ENCODE results near the gene BPIFB3.

BPIFB3 gene

GRCh38 chr20:33026779-33027759, 26.6 kb upstream of the BPIFB3 start:
- no peak for TF ChIP-seq ZNF274 (IDR thresholded peaks at IDR 0.05; ENCODE audit: low read depth, low read length)
- TF ChIP-seq SUZ12 (IDR thresholded peaks at IDR 0.05; ENCODE audit: extremely low read depth, insufficient read depth, insufficient read length): no peak
- TF ChIP-seq YY1 (IDR thresholded peaks at IDR 0.05; ENCODE audit: insufficient read depth, insufficient read length): no peak
- Histone ChIP-seq H3K27me3 (ENCODE audit: insufficient read depth, insufficient read length) (no peaks in the 10 kb centered on the region), H3K36me3 (ENCODE audit: insufficient read depth, insufficient read length, low read length) (no peaks in the 10 kb centered on the region), H3K4me3 (ENCODE audit: insufficient read length, low read depth) (no peak overlapping the region), H3K4me1 (ENCODE audit: insufficient read depth, insufficient read length) (peaks cover 2% of the 10 kb centered on the region), H3K9ac (ENCODE audit: insufficient read length, low read depth) (no peak overlapping the region), H3K9me3 (ENCODE audit: insufficient read depth, low read length) (no peaks in the 10 kb centered on the region)
- DNase-seq (ENCODE audit: low read depth, low spot score): no peak

DNA sequence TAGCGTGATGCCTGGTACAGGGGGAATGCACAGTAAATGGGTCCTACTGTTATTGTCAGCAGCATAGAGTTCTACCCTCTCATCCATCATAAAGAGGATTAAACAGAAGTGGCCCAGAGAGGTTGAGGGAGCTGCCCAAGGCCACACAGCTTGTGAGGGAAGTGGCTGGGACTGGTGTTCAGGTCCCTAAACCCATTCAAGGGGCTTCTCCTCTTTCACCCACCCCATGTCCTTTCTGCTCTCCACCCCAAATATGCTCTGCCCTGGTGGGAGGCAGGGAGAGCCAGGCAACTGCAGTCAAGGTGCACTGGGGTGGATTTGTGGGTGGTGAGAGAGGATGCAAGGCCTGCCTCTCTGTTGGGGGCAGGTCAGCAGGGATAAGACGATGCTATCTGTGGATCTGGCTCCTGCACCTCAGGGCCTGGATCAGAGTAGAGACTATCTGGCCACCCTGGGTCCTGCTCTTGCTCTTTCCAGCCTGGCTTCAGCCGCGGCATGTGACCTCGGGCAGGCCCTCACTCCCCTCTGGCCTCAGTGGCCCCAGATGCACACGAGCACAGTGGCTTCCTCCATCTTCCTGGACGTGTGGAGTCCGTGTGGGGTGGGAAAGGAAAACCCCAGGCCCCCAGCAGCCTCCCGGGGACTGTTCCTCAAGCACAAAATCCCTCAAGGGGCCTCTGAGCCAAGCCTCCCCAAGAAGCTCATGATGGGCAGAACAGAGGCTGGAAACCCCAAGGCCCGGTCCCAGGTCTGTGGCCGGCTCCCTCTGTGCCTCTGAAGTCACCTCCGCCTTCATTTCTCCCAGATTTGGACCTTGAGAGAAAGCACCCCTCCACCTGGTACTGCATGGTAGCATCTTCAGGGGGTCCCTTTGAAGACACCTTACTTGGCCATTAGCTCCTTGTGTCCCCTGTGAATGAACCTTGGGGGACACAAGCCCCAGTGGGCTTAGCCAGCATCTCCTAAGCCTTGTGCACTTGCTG, 25.6 kb upstream of the BPIFB3 start:
- Histone ChIP-seq H3K27me3 (ENCODE audit: insufficient read depth, insufficient read length) (no peaks in the 10 kb centered on the region), H3K36me3 (ENCODE audit: insufficient read depth, insufficient read length, low read length) (no peaks in the 10 kb centered on the region), H3K4me1 (ENCODE audit: insufficient read depth, insufficient read length) (peaks cover 2% of the 10 kb centered on the region), H3K4me3 (ENCODE audit: insufficient read length, low read depth) (no peak overlapping the region), H3K9me3 (ENCODE audit: insufficient read depth, low read length) (no peaks in the 10 kb centered on the region), H3K9ac (ENCODE audit: insufficient read length, low read depth) (no peak overlapping the region)
- DNase-seq (ENCODE audit: low read depth, low spot score): no peak
- TF ChIP-seq SUZ12 (IDR thresholded peaks at IDR 0.05; ENCODE audit: extremely low read depth, insufficient read depth, insufficient read length): no peak
- TF ChIP-seq YY1 (IDR thresholded peaks at IDR 0.05; ENCODE audit: insufficient read depth, insufficient read length): no peak
- no peak for TF ChIP-seq ZNF274 (IDR thresholded peaks at IDR 0.05; ENCODE audit: low read depth, low read length)

- TF ChIP-seq YY1 (IDR thresholded peaks at IDR 0.05; ENCODE audit: insufficient read depth, insufficient read length) (no peak), ZNF274 (IDR thresholded peaks at IDR 0.05; ENCODE audit: low read depth, low read length) (no peak), SUZ12 (IDR thresholded peaks at IDR 0.05; ENCODE audit: extremely low read depth, insufficient read depth, insufficient read length) (no peak)
- Histone ChIP-seq H3K9ac (ENCODE audit: insufficient read length, low read depth) (no peak overlapping the region), H3K9me3 (ENCODE audit: insufficient read depth, low read length) (no peaks in the 10 kb centered on the region), H3K4me1 (ENCODE audit: insufficient read depth, insufficient read length) (peaks cover 2% of the 10 kb centered on the region), H3K36me3 (ENCODE audit: insufficient read depth, insufficient read length, low read length) (no peaks in the 10 kb centered on the region), H3K4me3 (ENCODE audit: insufficient read length, low read depth) (no peak overlapping the region), H3K27me3 (ENCODE audit: insufficient read depth, insufficient read length) (no peaks in the 10 kb centered on the region)
- no peak for DNase-seq (ENCODE audit: low read depth, low spot score)
Observed at GRCh38 chr20:33028875-33029274, 24.8 kb upstream of the BPIFB3 start.

GRCh38 chr20:33030076-33030475, 23.6 kb upstream of the BPIFB3 start:
- TF ChIP-seq YY1 (IDR thresholded peaks at IDR 0.05; ENCODE audit: insufficient read depth, insufficient read length): no peak
- Histone ChIP-seq H3K9ac (ENCODE audit: insufficient read length, low read depth) (no peak overlapping the region), H3K4me1 (ENCODE audit: insufficient read depth, insufficient read length) (peaks cover 2% of the 10 kb centered on the region), H3K36me3 (ENCODE audit: insufficient read depth, insufficient read length, low read length) (no peaks in the 10 kb centered on the region), H3K4me3 (ENCODE audit: insufficient read length, low read depth) (no peak overlapping the region), H3K27me3 (ENCODE audit: insufficient read depth, insufficient read length) (no peaks in the 10 kb centered on the region), H3K9me3 (ENCODE audit: insufficient read depth, low read length) (no peaks in the 10 kb centered on the region)
- no peak for DNase-seq (ENCODE audit: low read depth, low spot score)

DNA sequence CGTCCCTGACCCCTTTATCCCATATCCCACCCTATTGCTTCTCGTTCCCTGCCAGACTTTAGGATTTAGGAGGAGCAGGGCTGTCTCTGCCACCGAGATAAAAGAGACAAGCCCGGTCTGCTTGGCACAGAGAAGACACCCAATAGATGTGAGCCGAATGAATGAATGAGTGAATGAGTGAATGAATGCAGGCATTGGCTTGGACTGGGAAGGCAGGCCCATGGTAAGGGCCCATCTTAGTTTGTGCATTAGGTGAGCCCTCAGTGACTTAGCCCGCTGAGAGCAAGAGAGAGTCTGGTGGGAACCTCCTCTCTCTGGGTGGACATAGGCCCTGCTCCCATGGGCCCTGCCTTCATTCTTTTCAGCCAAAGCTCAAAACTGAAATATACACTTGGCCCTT, 23.1 kb upstream of the BPIFB3 start:
- Histone ChIP-seq H3K9me3 (ENCODE audit: insufficient read depth, low read length) (no peaks in the 10 kb centered on the region), H3K4me1 (ENCODE audit: insufficient read depth, insufficient read length) (peaks cover 2% of the 10 kb centered on the region), H3K27me3 (ENCODE audit: insufficient read depth, insufficient read length) (no peaks in the 10 kb centered on the region), H3K4me3 (ENCODE audit: insufficient read length, low read depth) (no peak overlapping the region), H3K9ac (ENCODE audit: insufficient read length, low read depth) (no peak overlapping the region), H3K36me3 (ENCODE audit: insufficient read depth, insufficient read length, low read length) (no peaks in the 10 kb centered on the region)
- no peak for TF ChIP-seq SUZ12 (IDR thresholded peaks at IDR 0.05; ENCODE audit: extremely low read depth, insufficient read depth, insufficient read length)
- TF ChIP-seq YY1 (IDR thresholded peaks at IDR 0.05; ENCODE audit: insufficient read depth, insufficient read length): no peak
- no peak for TF ChIP-seq ZNF274 (IDR thresholded peaks at IDR 0.05; ENCODE audit: low read depth, low read length)
- no peak for DNase-seq (ENCODE audit: low read depth, low spot score)

- no peak for TF ChIP-seq ZNF274 (IDR thresholded peaks at IDR 0.05; ENCODE audit: low read depth, low read length)
- TF ChIP-seq SUZ12 (IDR thresholded peaks at IDR 0.05; ENCODE audit: extremely low read depth, insufficient read depth, insufficient read length): no peak
- no peak for TF ChIP-seq YY1 (IDR thresholded peaks at IDR 0.05; ENCODE audit: insufficient read depth, insufficient read length)
- DNase-seq (ENCODE audit: low read depth, low spot score): no peak
- Histone ChIP-seq H3K27me3 (ENCODE audit: insufficient read depth, insufficient read length) (no peaks in the 10 kb centered on the region), H3K36me3 (ENCODE audit: insufficient read depth, insufficient read length, low read length) (no peaks in the 10 kb centered on the region), H3K9ac (ENCODE audit: insufficient read length, low read depth) (no peak within 1 kb of the TSS), H3K9me3 (ENCODE audit: insufficient read depth, low read length) (no peaks in the 10 kb centered on the region), H3K4me1 (ENCODE audit: insufficient read depth, insufficient read length) (peaks cover 2% of the 10 kb centered on the region), H3K4me3 (ENCODE audit: insufficient read length, low read depth) (no peak within 1 kb of the TSS)
Observed at GRCh38 chr20:33031531-33031930, 22.2 kb upstream of the BPIFB3 start, which contains the start of gene BPIFB6. TSS of gene BPIFB6 (plus strand) at chr20:33031648. CDS start at chr20:33031648, 0 bp downstream.

All from NT2/D1 (cell line).